Measurements from ENCODE around the gene LMAN2L. TPM values are rescaled to one million over a fixed set of nuclear protein-coding genes. Genes with fewer than 3 reads are reported as not detected.

Gene LMAN2L
- total RNA-seq, 1 donor from 2014 or later: 14.0 TPM

DNA sequence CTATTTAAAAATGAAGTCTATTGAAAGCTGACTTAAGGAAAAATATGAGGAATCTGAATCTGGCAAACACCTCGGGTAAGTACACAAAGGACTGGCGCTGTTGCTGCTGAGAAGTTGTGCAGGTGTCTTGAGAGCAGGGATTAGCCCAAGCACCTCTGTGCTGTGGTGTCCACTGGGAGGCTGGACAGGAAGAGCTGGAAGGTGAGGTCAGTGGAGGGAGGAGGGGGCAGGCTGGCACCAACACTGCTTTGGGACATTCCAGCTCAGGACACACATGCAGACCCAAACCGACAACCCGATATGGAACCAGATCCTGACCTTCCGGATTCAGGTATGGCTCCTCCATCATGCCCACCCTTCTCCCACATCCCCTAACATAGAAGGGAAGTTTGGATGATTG is 76.7 kb downstream of the LMAN2L start:
- Mint-ChIP-seq H3K9me3 (ENCODE audit: unreplicated experiment) (no peaks in the 10 kb centered on the region), H3K36me3 (ENCODE audit: unreplicated experiment) (peaks cover 3% of the 10 kb centered on the region), H3K27me3 (ENCODE audit: unreplicated experiment) (peaks cover 3% of the 10 kb centered on the region), H3K4me3 (ENCODE audit: unreplicated experiment) (no peak overlapping the region), H3K27ac (ENCODE audit: unreplicated experiment) (no peak overlapping the region), H3K4me1 (ENCODE audit: low read depth, unreplicated experiment) (no peaks in the 10 kb centered on the region)
- no peak for TF ChIP-seq CTCF (IDR thresholded peaks at IDR 0.05; ENCODE audit: partially characterized antibody, unreplicated experiment)
- no peak for DNase-seq

- no peaks in the 10 kb centered on the region for H3K9me3 Mint-ChIP-seq (ENCODE audit: unreplicated experiment)
- no peak for TF ChIP-seq CTCF (IDR thresholded peaks at IDR 0.05; ENCODE audit: partially characterized antibody, unreplicated experiment)
- peaks cover 3% of the 10 kb centered on the region for H3K36me3 Mint-ChIP-seq (ENCODE audit: unreplicated experiment)
- H3K4me1 Mint-ChIP-seq (ENCODE audit: low read depth, unreplicated experiment): no peaks in the 10 kb centered on the region
- H3K4me3 Mint-ChIP-seq (ENCODE audit: unreplicated experiment): no peak overlapping the region
- peaks cover 3% of the 10 kb centered on the region for H3K27me3 Mint-ChIP-seq (ENCODE audit: unreplicated experiment)
- no peak for DNase-seq
- H3K27ac Mint-ChIP-seq (ENCODE audit: unreplicated experiment): no peak overlapping the region
These were observed 77.5 kb downstream of the LMAN2L start for GRCh38 chr2:96662360-96662759.

GRCh38 chr2:96661324-96661723 is 78.5 kb downstream of the LMAN2L start:
- Mint-ChIP-seq H3K27ac (ENCODE audit: unreplicated experiment) (no peak overlapping the region), H3K9me3 (ENCODE audit: unreplicated experiment) (no peaks in the 10 kb centered on the region), H3K4me1 (ENCODE audit: low read depth, unreplicated experiment) (no peaks in the 10 kb centered on the region), H3K36me3 (ENCODE audit: unreplicated experiment) (peaks cover 3% of the 10 kb centered on the region), H3K4me3 (ENCODE audit: unreplicated experiment) (no peak overlapping the region), H3K27me3 (ENCODE audit: unreplicated experiment) (peaks cover 3% of the 10 kb centered on the region)
- no peak for DNase-seq
- no peak for TF ChIP-seq CTCF (IDR thresholded peaks at IDR 0.05; ENCODE audit: partially characterized antibody, unreplicated experiment)

GRCh38 chr2:96656540-96656939 is 83.3 kb downstream of the LMAN2L start:
- no peak for DNase-seq
- no peak overlapping the region for H3K4me3 Mint-ChIP-seq (ENCODE audit: unreplicated experiment)
- H3K9me3 Mint-ChIP-seq (ENCODE audit: unreplicated experiment): no peaks in the 10 kb centered on the region

More at GRCh38 chr2:96656540-96656939, 83.3 kb downstream of the LMAN2L start:
- Mint-ChIP-seq H3K27ac (ENCODE audit: unreplicated experiment) (no peak overlapping the region), H3K4me1 (ENCODE audit: low read depth, unreplicated experiment) (no peaks in the 10 kb centered on the region), H3K27me3 (ENCODE audit: unreplicated experiment) (no peaks in the 10 kb centered on the region), H3K36me3 (ENCODE audit: unreplicated experiment) (no peaks in the 10 kb centered on the region)
- no peak for TF ChIP-seq CTCF (IDR thresholded peaks at IDR 0.05; ENCODE audit: partially characterized antibody, unreplicated experiment)

Other genes with a start within 250 kb of the LMAN2L start
- gene NEURL3, start 234.7 kb downstream of the LMAN2L start, total RNA-seq (ENCODE audit: unreplicated experiment): not detected
- 3.5 TPM for gene ARID5A, start 203.3 kb downstream of the LMAN2L start, total RNA-seq (ENCODE audit: unreplicated experiment)
- gene KANSL3, start 101.8 kb downstream of the LMAN2L start, total RNA-seq (ENCODE audit: unreplicated experiment): 32.5 TPM
- 0.51 TPM for gene FER1L5, start 97.3 kb downstream of the LMAN2L start, total RNA-seq (ENCODE audit: unreplicated experiment)
- 15.4 TPM for gene CNNM4, start 20.8 kb upstream of the LMAN2L start, total RNA-seq (ENCODE audit: unreplicated experiment)
- gene CNNM3, start 76.2 kb upstream of the LMAN2L start, total RNA-seq (ENCODE audit: unreplicated experiment): 22.3 TPM
- 5.7 TPM for gene ANKRD23, start 104.0 kb upstream of the LMAN2L start, total RNA-seq (ENCODE audit: unreplicated experiment)
- 25.7 TPM for gene ANKRD39, start 118.0 kb upstream of the LMAN2L start, total RNA-seq (ENCODE audit: unreplicated experiment)
- 119 TPM for gene SEMA4C, start 130.0 kb upstream of the LMAN2L start, total RNA-seq (ENCODE audit: unreplicated experiment)
- not detected for gene FAM178B, start 246.5 kb upstream of the LMAN2L start, total RNA-seq (ENCODE audit: unreplicated experiment)